Measurements from ENCODE around the gene EFS.
A peak's percentile ranks its signal among the peaks of the same experiment; 100 is the strongest.
"Not testable (repeated sequence)": the region's sequence is repeated elsewhere in the genome, so short reads cannot be mapped to it uniquely, and the experiment has no call there.

The EFS gene

DNA sequence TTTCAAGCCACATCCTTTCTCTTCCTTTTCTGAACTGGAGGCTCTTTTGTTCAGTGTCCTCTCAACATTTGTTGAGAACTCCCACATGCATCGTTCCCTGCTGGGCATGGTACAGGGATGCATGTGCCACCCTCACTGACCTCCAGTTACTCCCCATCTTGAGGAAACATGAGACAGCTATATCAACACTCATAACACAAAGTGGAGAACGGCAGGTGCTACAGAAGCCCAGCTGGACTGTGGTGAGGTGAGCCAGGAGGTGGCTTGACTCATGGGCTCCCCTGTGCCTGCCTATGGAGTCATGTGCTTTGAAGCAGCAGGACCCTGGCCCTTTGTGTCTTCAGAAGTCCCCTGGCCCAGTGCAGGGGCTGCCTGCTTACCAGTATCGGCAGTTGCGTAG lies 33.4 kb upstream of the EFS start:
- no peak for DNase-seq

DNA sequence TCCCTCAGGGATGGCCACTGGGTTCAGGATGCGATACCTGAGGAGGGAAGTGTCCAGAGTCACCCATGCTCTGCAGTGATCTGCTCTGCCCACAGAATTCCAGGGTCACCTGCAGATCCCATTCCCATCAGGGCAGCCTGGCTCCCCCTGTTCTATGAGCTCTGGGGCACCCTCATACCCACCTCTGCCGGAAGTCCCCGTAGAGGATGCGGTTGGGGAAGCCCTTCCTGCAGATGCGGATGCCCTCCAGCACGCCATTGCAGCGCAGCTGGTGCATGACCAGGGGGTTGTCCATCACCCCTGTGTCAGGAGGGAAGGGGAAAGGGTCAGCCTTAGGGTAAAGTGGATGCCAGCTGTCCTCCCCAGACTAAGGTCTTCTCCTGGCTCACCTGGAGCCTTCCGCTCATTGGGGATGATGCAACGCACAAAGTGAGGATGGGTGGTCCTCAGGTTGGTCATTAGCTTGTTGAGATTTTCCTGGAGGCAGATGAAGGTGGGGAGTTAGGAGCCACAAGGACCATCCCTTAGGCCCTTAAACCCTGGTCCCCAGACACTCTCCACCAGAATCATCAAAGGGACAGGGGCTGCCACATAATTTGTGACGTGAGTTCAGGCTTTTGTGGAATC lies 31.9 kb upstream of the EFS start:
- DNase-seq = no peak

DNA sequence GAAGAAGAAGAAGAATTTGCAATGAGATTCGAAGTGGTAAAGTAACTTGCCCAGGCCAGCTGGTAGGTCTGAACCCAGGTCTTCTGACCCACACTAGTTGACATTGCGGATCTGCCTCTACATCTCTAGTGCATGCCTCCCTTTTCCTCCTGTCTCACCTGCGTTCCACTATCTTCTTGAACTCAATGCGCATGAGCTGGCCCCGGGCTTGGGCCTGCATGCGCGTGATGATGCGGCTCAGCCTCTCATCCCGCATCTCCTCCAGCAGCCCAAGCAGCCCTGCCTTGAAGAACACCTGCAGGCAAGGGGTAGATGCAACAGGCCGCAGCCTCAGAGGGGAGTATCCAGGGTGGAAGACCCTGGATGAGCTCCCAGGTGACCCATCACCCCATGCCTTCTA lies 31.2 kb upstream of the EFS start:
- DNase-seq = no peak

DNA sequence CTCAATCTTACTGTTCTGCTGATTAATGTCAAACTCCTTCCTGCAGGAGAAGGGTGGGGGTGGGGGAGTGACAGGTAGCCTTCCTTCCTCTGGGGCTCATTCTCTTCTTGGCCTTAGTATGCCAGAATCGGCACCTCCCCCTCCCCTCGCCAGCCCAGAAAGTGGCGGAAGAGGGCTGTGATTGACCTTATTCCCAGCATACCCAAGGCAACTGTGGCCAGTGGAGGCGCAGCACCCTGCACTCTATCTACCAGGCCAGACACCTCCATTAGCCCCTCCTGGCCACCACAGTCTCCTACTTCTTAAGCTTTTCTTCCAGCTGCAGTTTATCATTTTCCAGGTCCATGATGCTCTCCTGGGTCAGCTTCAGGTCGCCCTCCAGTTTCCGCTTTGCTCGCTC lies 27.6 kb upstream of the EFS start:
- DNase-seq = no peak

DNA sequence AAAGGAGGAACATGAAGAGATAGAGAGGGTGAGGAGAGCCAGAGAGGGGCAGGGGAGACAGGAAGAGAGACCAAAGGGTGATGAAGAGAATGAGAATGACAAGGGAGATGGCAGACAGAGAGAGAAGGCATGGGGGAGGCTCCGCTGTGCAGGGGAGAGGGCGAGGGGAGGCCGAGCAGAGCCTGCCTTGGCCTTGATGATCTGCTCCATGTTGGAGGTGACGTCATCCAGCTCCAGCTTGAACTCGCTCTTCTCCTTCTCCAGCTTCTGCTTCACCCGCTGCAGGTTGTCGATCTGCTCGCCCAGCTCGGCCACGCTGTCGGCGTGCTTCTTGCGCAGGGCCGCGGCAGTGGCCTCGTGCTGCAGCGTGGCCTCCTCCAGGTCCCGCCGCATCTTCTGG lies 24.9 kb upstream of the EFS start:
- DNase-seq = not testable (repeated sequence)

GRCh38 chr14:23389396-23389795 lies 24.4 kb upstream of the EFS start:
- no peak for DNase-seq

GRCh38 chr14:23388996-23389395 lies 24.0 kb upstream of the EFS start:
- no peak for DNase-seq

DNA sequence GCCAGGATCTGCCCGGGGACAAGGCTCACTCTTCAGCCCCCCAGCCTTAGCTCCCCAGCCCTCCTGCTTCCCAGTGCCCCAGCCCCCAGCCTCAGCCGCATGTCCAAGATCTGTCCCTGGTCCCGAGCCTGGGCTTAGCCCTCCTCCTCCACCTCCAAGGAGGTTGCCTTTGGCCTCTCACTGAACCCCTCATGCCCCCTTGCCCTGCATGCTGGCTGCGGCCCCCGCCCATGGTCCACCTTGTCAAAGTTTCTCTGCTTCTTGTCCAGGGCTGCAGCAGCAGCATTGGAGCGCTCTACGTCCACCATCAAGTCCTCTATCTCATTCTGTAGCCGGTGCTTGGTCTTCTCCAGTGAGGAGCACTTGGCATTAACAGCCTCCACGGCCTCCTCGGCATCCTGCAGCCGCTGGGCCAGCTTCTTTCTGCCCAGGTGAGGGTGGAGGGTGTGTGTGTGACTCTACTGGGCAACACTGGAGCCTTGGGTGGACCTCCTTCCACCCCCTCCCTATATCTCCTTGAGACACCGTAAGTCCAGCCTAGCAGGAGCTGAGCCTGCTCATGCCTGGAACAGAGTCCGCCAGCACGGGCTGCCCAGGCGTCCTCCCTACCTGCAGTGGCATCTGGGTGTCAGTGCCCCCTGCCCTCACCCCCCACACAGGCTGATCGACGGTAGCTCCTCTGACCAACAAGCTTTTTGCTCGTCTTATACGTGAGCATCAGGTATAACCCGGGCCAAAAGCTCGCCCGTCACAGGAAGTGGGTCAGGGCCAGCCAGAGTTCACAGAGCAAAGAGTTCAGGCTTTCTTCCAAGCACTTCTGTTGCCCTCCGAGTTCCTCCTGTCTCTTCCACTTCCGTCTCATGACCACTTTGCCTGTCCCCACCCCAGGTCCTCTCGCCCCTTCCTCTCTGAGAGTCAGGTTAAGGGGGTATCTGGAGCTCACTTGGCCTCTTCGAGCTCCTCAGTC lies 23.2 kb upstream of the EFS start:
- DNase-seq = no peak

- no peak for DNase-seq
These were observed 22.0 kb upstream of the EFS start for GRCh38 chr14:23386999-23387398.

GRCh38 chr14:23386266-23386657 lies 21.3 kb upstream of the EFS start:
- not testable (repeated sequence) for DNase-seq

DNA sequence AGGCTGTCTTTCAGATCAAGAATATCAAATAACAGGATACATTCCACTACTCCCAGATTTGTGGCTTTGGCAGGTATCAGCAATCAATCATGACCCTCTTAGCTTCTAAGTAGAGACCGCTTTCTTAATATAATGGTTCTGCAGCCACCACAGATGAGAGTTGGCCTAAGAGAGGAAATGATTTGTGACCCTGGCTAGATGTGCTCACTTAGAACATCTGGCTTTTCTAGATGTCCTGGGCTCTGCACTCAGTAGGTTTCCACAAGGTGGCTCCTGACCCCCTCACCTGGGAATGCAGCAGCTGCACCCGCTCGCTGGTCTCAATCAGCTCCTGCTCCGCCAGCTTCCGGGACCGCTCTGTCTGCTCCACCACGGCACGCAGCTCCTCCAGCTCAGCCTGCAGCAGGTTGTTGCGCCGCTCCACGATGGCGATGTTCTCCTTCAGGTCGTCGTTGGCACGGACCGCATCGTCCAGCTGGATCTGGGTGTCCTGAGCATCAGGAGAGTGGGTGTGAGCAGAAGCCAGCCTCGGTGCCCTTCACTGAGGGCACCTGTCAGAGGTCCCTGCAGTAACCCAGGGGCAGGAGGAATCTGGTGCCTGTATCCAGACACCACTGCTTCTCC lies 20.8 kb upstream of the EFS start:
- no peak for DNase-seq

- no peak for DNase-seq
These were observed 20.3 kb upstream of the EFS start for GRCh38 chr14:23385244-23385641.

GRCh38 chr14:23384364-23385080 lies 19.6 kb upstream of the EFS start:
- no peak for DNase-seq

DNA sequence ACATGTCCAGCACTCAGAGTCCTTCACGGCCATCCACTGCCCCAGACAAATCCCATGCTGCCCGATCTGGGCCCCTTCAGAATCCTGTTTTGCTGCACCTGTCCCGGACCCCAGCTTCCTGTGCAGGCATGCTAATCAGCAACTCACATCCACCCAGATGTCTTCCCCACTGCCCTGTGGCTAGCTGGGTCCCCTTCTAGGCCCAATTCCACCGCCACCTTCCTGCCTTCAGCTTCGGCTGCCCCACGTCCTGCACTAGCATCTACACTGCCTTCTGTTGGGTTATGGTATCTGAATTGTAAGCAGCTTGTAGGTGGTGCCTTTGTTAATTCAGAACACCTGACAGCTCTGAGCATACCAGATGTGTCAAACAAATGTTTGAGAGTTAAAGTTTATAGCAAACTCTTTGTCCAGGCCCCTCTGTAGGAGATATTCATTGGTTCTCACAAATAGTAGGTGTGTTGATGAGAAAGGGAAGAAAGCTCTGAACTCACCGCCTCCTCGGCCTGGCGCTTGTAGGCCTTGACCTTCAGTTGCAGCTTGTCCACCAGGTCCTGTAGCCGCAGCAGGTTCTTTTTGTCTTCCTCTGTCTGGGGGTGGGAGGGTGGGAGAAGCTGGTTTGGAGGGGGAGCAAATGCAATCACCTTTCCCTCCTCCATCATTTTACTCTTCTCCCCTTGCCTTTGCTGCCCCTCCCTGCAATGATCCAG lies 17.9 kb upstream of the EFS start:
- no peak for DNase-seq

- no peak for DNase-seq
These were observed 17.3 kb upstream of the EFS start for GRCh38 chr14:23382276-23382675.

DNA sequence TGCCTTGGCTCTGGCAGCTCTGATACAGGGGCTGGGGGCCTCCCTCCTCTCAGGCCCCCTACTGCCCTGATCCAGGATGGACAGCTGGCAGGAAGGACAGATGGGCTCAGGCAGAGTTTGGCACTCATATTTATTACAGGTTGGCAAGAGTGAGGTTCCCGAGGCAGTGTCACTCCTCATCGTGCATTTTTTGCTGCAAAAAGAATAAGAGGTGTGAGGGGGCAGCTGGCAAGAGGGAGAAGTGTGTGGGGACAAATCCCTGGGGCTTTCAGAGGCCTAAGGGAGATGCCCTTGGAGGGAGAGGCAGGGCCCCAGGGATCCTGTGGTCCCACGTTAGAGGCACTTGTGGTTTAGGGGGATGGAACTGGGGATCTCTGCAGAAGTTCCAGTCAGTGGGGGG lies 16.9 kb upstream of the EFS start:
- DNase-seq = no peak

DNA sequence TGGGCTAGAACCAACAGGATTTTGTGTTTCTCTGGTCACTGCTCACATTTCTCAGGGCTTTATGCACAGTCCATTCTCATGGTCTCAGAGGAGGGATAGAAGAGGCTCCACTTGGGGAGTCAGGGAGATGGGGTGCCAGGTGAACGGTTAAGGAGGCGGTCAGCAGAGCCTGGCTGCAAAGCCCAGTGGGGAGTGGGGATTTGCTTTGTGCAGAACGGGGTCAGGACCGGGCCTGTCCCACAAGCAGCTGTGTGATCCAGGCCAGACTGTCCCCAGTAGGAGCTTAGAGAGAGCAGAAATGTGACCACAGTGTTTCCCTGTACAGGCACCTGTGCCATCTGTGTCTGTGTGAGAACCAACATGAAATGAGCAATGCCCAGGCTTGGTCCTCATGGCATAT lies 16.0 kb upstream of the EFS start:
- DNase-seq = no peak

GRCh38 chr14:23380197-23380914 lies 15.4 kb upstream of the EFS start:
- no peak for DNase-seq

DNA sequence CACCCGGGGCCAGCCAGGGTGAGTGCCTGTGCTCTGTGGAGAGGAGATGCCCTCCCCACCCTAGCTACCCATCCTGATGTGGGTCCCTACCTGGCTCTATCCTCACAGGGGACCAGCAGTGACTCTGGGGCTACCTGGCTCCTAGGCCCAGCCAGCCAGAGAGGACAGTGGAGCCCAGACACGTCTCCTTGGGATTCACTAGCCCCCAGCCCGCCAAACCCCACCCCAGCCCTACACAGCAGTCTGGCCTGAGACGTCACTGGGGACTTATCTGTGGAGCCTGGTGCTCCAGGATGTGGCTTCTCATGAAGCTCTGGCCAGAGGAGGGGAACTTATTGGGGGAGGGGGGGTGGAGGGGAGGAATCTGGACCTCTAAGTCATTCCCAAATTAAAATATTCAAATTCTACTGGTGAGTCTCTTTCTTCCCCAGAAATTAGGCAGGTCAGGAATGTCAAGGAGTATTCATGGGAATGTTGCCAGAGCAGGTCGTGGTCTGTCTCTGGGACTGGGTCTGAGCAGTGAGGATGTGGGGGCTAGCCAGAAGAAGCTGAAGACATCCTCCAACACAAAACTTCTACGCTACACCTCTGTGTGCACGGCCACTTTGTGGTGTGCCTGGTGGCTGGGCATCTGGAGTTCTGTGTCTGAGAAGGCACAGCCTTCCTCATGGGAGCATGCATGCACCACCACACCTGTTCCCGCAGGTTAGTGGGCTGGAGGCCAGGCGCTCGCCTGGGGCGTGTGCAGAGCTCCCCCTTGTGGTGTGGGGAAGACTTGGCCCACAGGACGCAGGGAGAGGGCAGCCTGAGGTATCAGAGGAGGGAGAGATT lies 14.6 kb upstream of the EFS start:
- DNase-seq = peak; percentile 24 to 26

DNA sequence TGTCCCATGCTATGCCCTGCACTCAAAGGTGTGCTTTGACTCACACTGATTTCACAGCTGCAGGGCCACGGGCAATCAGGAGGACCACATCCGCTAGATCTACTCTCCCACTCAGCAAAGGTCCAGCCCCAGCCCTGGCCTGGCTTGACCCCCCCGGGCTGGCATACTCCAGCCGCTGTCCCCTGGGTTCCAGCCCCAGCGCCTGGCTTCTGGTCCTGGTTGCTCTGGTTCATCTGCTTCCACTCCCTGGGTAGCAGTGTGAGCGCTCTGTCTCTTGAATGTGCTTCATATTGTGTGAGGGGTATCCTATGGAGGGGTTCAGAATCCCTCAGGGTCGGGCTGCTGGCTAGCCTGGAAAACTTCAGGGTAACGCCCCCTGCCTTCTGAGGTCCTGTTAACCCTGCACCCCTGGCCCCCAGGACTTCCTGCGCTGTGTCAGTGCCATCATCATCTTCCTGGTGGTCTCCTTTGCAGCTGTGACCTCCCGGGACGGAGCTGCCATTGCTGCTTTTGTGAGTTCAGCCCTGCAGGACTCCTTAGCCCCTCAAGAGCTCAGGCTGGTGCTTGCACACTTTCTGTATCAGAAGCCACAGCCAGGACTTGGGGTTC lies 13.7 kb upstream of the EFS start:
- no peak for DNase-seq
